GM12878 (cell line): ENCODE data around the gene AGXT. TPM values are rescaled to one million over a fixed set of nuclear protein-coding genes. Genes with fewer than 3 reads are reported as not detected.

Experiments
- ATAC-seq: fragments of 200-7000 bp; cut with Tn5 transposase; 3 replicates; pipeline ENCODE4 v1.9.1; 2020; ENCODE audit warnings: mild to moderate bottlenecking, moderate library complexity
- BruUV-seq: library from RNA; stranded (reverse); fragments of 400-500 nt; replicated peaks from 2 replicates; lab custom pipeline; 2021; lab: Mats Ljungman, UMichigan
- CTCF ChIA-PET: fragments of 300-600 bp; sonication (Branson Sonifier 250); formaldehyde crosslinking; extraction: SDS; loops from one replicate; lab custom pipeline; 2021; ENCODE audit warnings: inconsistent platforms; lab: Yijun Ruan, JAX
- POLR2A ChIA-PET: fragments of 350-600 bp; formaldehyde crosslinking; extraction: SDS; loops from one replicate; lab custom pipeline; 2021; ENCODE audit warnings: inconsistent platforms; lab: Charles Lee
- RAD21 ChIA-PET: fragments of 300-600 bp; sonication (Branson Sonifier 250); formaldehyde crosslinking; loops from one replicate; lab custom pipeline; 2023; ENCODE audit warnings: antibody characterized with exemption; ENCODE audit not compliant: unreplicated experiment; lab: Charles Lee
- SMC1A ChIA-PET: fragments of 300-600 bp; sonication (Branson Sonifier 250); formaldehyde crosslinking; loops from one replicate; lab custom pipeline; 2023; ENCODE audit not compliant: unreplicated experiment, uncharacterized antibody; lab: Charles Lee
- DNase-seq: peaks from one replicate; pipeline ENCODE4 v3.0.0-alpha.2; 2011; ENCODE audit warnings: low read depth, low spot score
- FAIRE-seq: peaks from 3 replicates; lab custom pipeline; 2011; peaks lifted over from hg19 to GRCh38; lab: Jason Lieb, UNC
- H2AFZ ChIP-seq: 2 replicates; pipeline ENCODE4 v1.6.0; 2011; ENCODE audit warnings: low read depth, low read length, control low read depth; ENCODE audit not compliant: control insufficient read depth
- H3K27ac ChIP-seq: 2 replicates; pipeline ENCODE4 v1.5.1; 2011; ENCODE audit warnings: control low read depth; ENCODE audit not compliant: control insufficient read depth, insufficient read depth
- H3K27me3 ChIP-seq, 2 experiments: replicated peaks in 1 of 2; 2 replicates each; pipeline versions ENCODE4 v1.6.0 to v1.6.1; 2011; ENCODE audit warnings: low read length in 1 of 2; ENCODE audit not compliant: control insufficient read depth in 2 of 2, insufficient read depth in 2 of 2
- H3K36me3 ChIP-seq, 2 experiments: 2 replicates each; pipeline ENCODE4 v1.5.1; 2011; ENCODE audit warnings: low read length in 1 of 2; ENCODE audit not compliant: control insufficient read depth in 2 of 2, insufficient read depth in 2 of 2
- H3K4me1 ChIP-seq: 2 replicates; pipeline ENCODE4 v1.6.1; 2011; ENCODE audit warnings: mild to moderate bottlenecking, low read length, moderate library complexity, mixed read lengths; ENCODE audit not compliant: control insufficient read depth, insufficient read depth
- H3K4me2 ChIP-seq: 2 replicates; pipeline ENCODE4 v1.6.0; 2011; ENCODE audit warnings: control low read depth; ENCODE audit not compliant: control insufficient read depth, insufficient read depth
- H3K4me3 ChIP-seq: fragments of 200-600 bp; sonication (generic); 2 replicates; pipeline ENCODE4 v1.5.1; 2016
- H3K79me2 ChIP-seq: 2 replicates; pipeline ENCODE4 v1.6.0; 2011; ENCODE audit warnings: low read length; ENCODE audit not compliant: control insufficient read depth, insufficient read depth
- H3K9ac ChIP-seq: 2 replicates; pipeline ENCODE4 v1.8.0; 2011; ENCODE audit warnings: low read length, control low read depth, mixed read lengths; ENCODE audit not compliant: control insufficient read depth, insufficient read depth
- H3K9me3 ChIP-seq: replicated peaks from 3 replicates; pipeline ENCODE4 v1.5.1; 2011; ENCODE audit warnings: mild to moderate bottlenecking, low read length; ENCODE audit not compliant: control insufficient read depth, insufficient read depth
- H4K20me1 ChIP-seq: 2 replicates; pipeline ENCODE4 v1.6.0; 2011; ENCODE audit not compliant: control insufficient read depth, insufficient read depth
- FOS ChIP-seq: IDR thresholded peaks from 3 replicates; pipeline ENCODE4 v1.6.1; 2011; ENCODE audit warnings: borderline replicate concordance; ENCODE audit not compliant: insufficient read length; ENCODE audit errors: extremely low read depth
- IRF5 ChIP-seq: fragments of 450-650 bp; IDR thresholded peaks from 2 replicates; pipeline ENCODE4 v1.6.1; 2017; ENCODE audit warnings: borderline replicate concordance
- JUNB ChIP-seq: IDR thresholded peaks from 2 replicates; pipeline ENCODE4 v1.6.1; 2016; ENCODE audit warnings: antibody characterized with exemption, mild to moderate bottlenecking
- POLR2AphosphoS5 ChIP-seq: IDR thresholded peaks from 2 replicates; pipeline ENCODE4 v1.6.1; 2011; ENCODE audit warnings: mild to moderate bottlenecking, low read length, inconsistent platforms
- ZBTB4 ChIP-seq: fragments of 450-650 bp; formaldehyde crosslinking; IDR thresholded peaks from 2 replicates; pipeline ENCODE4 v1.4.0; 2022; ENCODE audit warnings: mild to moderate bottlenecking, moderate library complexity
- WGBS: methylation state at CpG from one replicate; pipeline ENCODE4 v1.1.6; 2016; ENCODE audit warnings: low lambda C conversion rate; ENCODE audit not compliant: insufficient replicate concordance, insufficient coverage; ENCODE audit errors: missing lambda C conversion rate; 5-methylcytosine and 5-hydroxymethylcytosine counted together
- in situ Hi-C: fragments of 300-500 bp; cut with MboI; formaldehyde crosslinking; loops from 9 replicates; pipeline ENCODE4 v1.14.3; 2018; ENCODE audit warnings: mixed read lengths
- intact Hi-C: fragments of 100-400 bp; cut with micrococcal nuclease; formaldehyde crosslinking; loops from one replicate; pipeline ENCODE4 v1.14.2; 2022; ENCODE audit not compliant: unreplicated experiment
- polyA plus RNA-seq, 11 experiments: library from polyadenylated mRNA; depleted of rRNA in 4 of 11; unstranded in 6 of 11; stranded (reverse) in 5 of 11; fragments of >200 nt; fragmentation: Nextera tagmentation in 4 of 11; fragmentation: Illumina TruSeq in 1 of 11; extraction: Ambion mirVana in 4 of 11; extraction: Trizol in 1 of 11; gene quantifications; 1 replicate in 1 of 11; 2 replicates in 10 of 11; pipeline versions ENCODE4 v1.2.1 to v1.2.3, GENCODE V29; 2011 to 2016; ENCODE audit warnings: inconsistent platforms in 2 of 11, missing spikeins in 2 of 11, low read depth in 1 of 11
- total RNA-seq, 4 experiments: library from RNA; depleted of rRNA in 3 of 4; stranded (reverse); fragments of >200 nt in 3 of 4; fragmentation: Illumina TruSeq in 1 of 4; extraction: Trizol in 1 of 4; gene quantifications; 2 replicates each; pipeline versions ENCODE4 v1.2.1 to v1.2.3, GENCODE V29; 2013 to 2021
- TF ChIP-seq, protein P1 (sequence below): IDR thresholded peaks from 2 replicates; pipeline ENCODE4 v1.6.1; 2012; ENCODE audit warnings: low read length, inconsistent platforms

AGXT gene
- total and polyA plus RNA-seq, 10 of the 15 experiments (the other 5 are each of a cell fraction or from before 2014, with no cell fraction given): 0.18 TPM; not detected in 9

GRCh38 chr2:240904216-240905175 is 35.9 kb downstream of the AGXT start (continued):
- TF ChIP-seq ZBTB4 (CRISPR knock-in tag): no peak
- no peak for TF ChIP-seq FOS
- TF ChIP-seq JUNB: no peak

GRCh38 chr2:240905176-240905781 is 36.7 kb downstream of the AGXT start:
- H2AFZ ChIP-seq: no peak overlapping the region
- H3K9me3 ChIP-seq: no peaks in the 10 kb centered on the region
- no peaks in the 10 kb centered on the region for H3K36me3 ChIP-seq
- DNase-seq (no peak), FAIRE-seq (no peak), ATAC-seq (no peak)
- TF ChIP-seq POLR2AphosphoS5 (no peak), FOS (no peak), IRF5 (no peak)
- TF ChIP-seq, protein P1, sequence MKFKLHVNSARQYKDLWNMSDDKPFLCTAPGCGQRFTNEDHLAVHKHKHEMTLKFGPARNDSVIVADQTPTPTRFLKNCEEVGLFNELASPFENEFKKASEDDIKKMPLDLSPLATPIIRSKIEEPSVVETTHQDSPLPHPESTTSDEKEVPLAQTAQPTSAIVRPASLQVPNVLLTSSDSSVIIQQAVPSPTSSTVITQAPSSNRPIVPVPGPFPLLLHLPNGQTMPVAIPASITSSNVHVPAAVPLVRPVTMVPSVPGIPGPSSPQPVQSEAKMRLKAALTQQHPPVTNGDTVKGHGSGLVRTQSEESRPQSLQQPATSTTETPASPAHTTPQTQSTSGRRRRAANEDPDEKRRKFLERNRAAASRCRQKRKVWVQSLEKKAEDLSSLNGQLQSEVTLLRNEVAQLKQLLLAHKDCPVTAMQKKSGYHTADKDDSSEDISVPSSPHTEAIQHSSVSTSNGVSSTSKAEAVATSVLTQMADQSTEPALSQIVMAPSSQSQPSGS: no peak
- H3K27ac ChIP-seq: no peak overlapping the region
- no peak overlapping the region for H3K4me3 ChIP-seq
- no peaks in the 10 kb centered on the region for H3K27me3 ChIP-seq
- POLR2A ChIA-PET: no interaction called here
- SMC1A ChIA-PET: no interaction called here
- no TSS peak for BruUV-seq
- H4K20me1 ChIP-seq: no peaks in the 10 kb centered on the region
- no peak overlapping the region for H3K4me2 ChIP-seq
- CTCF ChIA-PET: no interaction called here
- intact Hi-C loops (no loop called here), in situ Hi-C loops (no loop called here)
- no peaks in the 10 kb centered on the region for H3K79me2 ChIP-seq
- no peaks in the 10 kb centered on the region for H3K4me1 ChIP-seq
- RAD21 ChIA-PET: no interaction called here
- WGBS: 9% methylated on average over 13 of the region's 13 CpGs
- H3K9ac ChIP-seq: no peak overlapping the region
